ENCODE results near the gene MAS1L.
"Not testable (repeated sequence)": the region's sequence is repeated elsewhere in the genome, so short reads cannot be mapped to it uniquely, and the experiment has no call there.

The MAS1L gene

GRCh38 chr6:29479560-29479959 is 8.2 kb downstream of the MAS1L start:
- DNase-seq (ENCODE audit: low spot score): no peak

GRCh38 chr6:29478740-29479139 is 9.0 kb downstream of the MAS1L start:
- DNase-seq (ENCODE audit: low spot score): no peak

- DNase-seq (ENCODE audit: low spot score): no peak
Measured at GRCh38 chr6:29477923-29478450, 9.8 kb downstream of the MAS1L start.

GRCh38 chr6:29474996-29475395 is 12.8 kb downstream of the MAS1L start:
- DNase-seq (ENCODE audit: low spot score): no peak

- no peak for DNase-seq (ENCODE audit: low spot score)
Measured at GRCh38 chr6:29466241-29466640, 21.5 kb downstream of the MAS1L start.

- no peak for DNase-seq (ENCODE audit: low spot score)
Measured at GRCh38 chr6:29465801-29466200, 22.0 kb downstream of the MAS1L start.

- DNase-seq (ENCODE audit: low spot score): no peak
Measured at GRCh38 chr6:29465279-29465678, 22.5 kb downstream of the MAS1L start.

GRCh38 chr6:29462022-29462421 is 25.7 kb downstream of the MAS1L start:
- DNase-seq (ENCODE audit: low spot score): no peak

GRCh38 chr6:29461021-29461814 is 26.5 kb downstream of the MAS1L start:
- DNase-seq (ENCODE audit: low spot score): no peak

GRCh38 chr6:29456971-29457370 is 30.8 kb downstream of the MAS1L start, which contains the start of the genes OR11A1 and OR2H1:
Gene OR11A1 (minus strand): TSS chr6:29457071. CDS start chr6:29427641, 29,430 bp downstream.
Gene OR2H1 (plus strand): TSS chr6:29457155. CDS start chr6:29461770, 4,615 bp downstream.
- no peak for DNase-seq (ENCODE audit: low spot score)

GRCh38 chr6:29451471-29452193 is 36.1 kb downstream of the MAS1L start:
- no peak for DNase-seq (ENCODE audit: low spot score)

GRCh38 chr6:29447670-29448069 is 40.1 kb downstream of the MAS1L start:
- DNase-seq (ENCODE audit: low spot score): no peak

GRCh38 chr6:29444031-29444430 is 43.7 kb downstream of the MAS1L start:
- DNase-seq (ENCODE audit: low spot score): not testable (repeated sequence)

- no peak for DNase-seq (ENCODE audit: low spot score)
Measured at GRCh38 chr6:29442719-29443118, 45.0 kb downstream of the MAS1L start.

GRCh38 chr6:29439006-29439405 is 48.8 kb downstream of the MAS1L start, which contains the start of gene OR10C1:
Gene OR10C1 (plus strand): TSS chr6:29439306. CDS start chr6:29440016, 710 bp downstream.
- DNase-seq (ENCODE audit: low spot score): no peak

GRCh38 chr6:29436730-29437129 is 51.0 kb downstream of the MAS1L start:
- not testable (repeated sequence) for DNase-seq (ENCODE audit: low spot score)
